ENCODE results near the gene SNRNP35.
A peak's percentile ranks its signal among the peaks of the same experiment; 100 is the strongest.
"Not testable (repeated sequence)": the region's sequence is repeated elsewhere in the genome, so short reads cannot be mapped to it uniquely, and the experiment has no call there.

The SNRNP35 gene, protein sequence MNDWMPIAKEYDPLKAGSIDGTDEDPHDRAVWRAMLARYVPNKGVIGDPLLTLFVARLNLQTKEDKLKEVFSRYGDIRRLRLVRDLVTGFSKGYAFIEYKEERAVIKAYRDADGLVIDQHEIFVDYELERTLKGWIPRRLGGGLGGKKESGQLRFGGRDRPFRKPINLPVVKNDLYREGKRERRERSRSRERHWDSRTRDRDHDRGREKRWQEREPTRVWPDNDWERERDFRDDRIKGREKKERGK

DNA sequence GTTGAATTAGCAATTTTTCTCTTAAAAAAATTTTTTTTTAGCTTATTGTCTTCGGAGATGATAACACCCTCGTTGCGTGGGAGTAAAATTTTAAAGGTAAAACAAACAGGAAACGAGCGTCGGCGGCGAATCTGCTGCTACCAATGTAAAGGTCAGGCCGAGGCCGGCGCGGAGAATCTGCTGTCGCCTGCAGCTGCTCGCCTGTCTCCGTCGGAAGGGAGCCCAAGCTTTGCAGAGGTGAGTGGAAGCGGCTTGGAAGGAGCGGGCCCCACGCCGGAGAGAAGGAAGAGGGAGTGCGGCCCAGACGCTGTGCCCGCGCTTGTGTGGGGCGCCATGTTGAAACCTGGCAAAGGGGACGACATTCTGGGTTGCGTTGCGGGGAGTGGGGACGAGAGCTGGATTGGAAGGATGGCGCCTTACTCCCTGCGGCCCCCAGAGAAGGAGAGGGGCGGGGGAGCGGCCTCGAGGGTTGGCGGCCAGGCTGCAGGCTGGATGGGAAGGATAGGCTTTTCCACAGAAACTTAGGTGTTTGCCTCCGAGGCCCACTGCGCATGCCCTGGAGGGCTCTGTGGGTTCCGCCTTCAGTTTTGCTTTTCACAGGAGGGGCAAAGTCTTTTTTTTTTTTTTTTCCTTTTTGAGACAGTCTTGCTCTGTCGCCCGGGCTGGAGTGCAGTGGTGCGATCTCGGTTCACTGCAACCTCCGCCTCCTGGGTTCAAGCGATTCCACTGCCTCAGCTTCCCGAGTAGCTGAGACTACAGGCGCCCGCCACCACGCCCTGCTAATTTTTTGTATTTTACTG is at the start of gene SNRNP35:
TSS of gene SNRNP35 (plus strand) at position 160 of the 800 bp plus-strand sequence. CDS start 7,402 bp downstream, outside the sequence.
- peak; percentile 89 for DNase-seq

DNA sequence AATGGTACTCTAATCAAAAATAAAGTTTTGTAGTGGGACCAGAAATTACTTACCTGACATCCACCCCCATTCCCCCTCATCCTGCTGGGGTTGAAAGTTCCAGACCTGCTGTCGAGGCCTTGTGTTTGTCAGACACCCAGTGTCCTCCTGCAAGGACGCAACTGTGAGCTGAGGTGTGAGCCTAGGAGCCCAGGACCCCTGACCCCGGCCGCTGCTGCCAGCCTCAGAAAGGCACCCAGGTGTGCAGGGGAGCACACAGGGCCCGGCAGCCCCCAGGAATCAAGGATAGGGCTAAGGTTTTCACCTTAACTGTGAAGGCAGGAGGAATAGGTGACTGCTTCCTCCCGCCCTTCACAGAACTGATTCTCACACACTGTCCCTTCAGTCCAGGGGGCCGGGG is 49.3 kb upstream of the SNRNP35 start:
- DNase-seq, result not testable (repeated sequence)

- not testable (repeated sequence) for DNase-seq
These were observed 48.5 kb upstream of the SNRNP35 start for GRCh38 chr12:123409284-123410040.

DNA sequence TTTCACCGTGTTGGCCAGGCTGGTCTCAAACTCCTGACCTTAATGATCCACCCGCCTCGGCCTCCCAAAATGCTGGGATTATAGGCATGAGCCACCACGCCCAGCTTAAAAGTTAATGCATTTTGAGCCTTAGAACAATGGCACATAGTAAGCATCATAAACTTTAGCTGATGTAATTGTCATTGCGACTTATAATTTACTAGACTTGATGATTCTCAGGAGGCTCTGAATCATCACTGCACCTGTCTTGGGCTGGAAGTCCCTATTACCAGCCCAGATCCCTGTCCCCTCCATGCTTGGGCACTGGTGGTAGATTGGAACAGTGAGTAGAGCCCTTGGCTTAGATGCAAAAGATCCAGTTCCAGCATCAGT is 47.9 kb upstream of the SNRNP35 start:
- DNase-seq, result no peak

DNA sequence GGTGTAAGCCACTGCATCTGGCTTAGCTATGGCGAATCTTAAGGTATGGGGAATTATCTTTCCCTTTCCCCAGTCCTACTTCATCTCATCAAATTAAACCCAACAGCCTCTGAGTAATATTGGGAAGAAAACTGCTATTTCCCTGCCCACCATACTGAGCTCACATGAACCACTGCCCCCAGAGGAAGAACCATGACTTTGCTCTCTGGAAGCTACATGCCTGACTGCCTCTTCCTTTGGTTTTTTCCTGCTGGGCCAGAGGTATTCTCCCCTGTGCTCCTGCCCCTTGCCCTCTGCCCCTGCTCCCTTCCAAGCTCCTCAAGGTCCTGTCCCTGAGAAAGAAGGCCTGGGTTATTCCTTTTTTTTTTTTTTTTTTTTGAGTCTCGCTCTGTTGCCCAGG is 36.6 kb upstream of the SNRNP35 start:
- no peak for DNase-seq

DNA sequence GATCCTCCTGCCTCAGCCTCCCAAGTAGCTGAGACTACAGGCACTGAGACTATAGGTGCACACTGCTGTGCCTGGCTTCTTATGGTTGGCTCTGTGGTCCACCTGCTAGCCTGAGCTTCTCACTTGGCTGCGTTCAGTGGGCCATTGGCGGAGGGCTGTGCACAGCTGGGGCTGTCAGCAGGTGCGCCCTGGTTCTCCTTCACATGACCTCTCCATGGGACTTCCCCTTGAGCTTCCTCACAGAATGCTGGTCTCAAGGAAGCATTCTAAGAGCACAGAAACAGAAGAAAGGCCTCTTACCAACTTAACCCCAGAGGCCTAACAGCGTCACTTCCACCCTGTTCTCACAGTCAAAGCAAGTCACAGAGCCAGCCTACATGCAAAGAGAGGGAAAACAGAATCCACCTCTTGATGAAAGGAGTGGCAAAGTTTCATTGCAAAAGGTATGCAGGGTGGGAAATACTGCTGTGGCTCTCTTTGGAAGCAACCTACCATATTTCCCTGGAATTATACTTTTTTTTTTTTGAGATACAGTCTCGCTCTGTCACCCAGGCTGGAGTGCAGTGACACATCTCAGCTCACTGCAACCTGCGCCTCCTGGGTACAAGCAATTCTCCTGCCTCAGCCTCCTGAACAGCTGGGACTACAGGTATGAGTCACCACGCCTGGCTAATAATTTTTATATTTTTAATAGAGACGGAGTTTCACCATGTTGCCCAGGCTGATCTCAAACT is 30.7 kb upstream of the SNRNP35 start:
- peak; percentile 75 for DNase-seq

DNA sequence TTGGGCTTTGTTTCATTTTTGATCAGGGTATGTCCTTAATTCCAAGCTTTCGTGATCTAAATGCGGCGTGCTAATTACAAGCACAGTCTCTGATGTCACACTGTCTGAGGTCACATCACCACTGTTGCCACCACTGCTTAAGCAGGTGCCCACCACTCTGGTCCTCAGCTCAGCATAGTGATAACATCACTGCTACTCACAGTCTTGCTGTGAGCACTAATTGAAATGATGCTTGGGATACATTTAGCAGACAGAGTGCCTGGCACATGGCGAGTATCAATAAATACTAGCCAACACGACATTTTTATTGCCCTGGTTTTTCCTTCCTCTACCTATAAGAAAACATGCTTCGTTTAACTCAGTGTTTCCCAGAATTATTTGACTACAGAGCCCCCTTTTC is 29.3 kb upstream of the SNRNP35 start:
- no peak for DNase-seq

- not testable (repeated sequence) for DNase-seq
These were observed 28.8 kb upstream of the SNRNP35 start for GRCh38 chr12:123429101-123429500.

- DNase-seq, result peak; percentile 58
These were observed 25.8 kb upstream of the SNRNP35 start for GRCh38 chr12:123431951-123432817.

DNA sequence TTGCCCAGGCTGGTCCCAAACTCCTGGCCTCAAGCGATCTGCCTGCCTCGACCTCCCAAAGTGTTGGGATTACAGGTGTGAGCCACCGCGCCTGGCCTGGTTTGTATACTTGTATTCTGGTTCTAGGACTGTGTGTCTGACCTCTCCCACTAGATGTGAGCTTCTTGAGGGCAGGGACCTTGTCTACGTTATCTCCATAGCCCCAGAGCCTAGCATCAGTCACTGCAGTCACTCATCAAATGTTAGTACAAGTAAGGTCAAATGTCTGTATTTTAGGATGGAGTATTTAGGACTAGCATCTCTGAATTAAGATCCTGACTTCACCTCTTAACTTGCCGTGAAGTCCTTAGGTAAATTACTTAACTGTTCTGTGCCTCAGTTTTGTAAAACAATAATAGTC is 24.3 kb upstream of the SNRNP35 start:
- DNase-seq, result no peak

DNA sequence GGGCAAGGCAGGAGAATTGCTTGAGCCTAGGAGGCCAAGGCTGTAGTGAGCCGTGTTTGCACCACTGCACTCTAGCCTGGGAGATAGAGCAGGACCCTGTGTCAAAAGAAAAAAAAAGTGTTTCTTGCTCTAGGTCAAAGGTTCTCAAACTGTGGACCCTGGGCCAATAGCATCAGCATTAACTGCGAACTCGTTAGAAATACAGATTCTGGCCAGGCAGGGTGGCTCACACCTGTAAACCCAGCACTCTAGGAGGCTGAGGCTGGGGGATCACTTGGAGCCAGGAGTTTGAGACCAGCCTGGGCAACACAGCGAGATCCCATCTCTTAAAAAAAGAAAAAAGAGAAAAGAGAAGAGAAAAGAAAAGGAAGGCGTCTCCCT is 22.3 kb upstream of the SNRNP35 start:
- DNase-seq, result no peak

DNA sequence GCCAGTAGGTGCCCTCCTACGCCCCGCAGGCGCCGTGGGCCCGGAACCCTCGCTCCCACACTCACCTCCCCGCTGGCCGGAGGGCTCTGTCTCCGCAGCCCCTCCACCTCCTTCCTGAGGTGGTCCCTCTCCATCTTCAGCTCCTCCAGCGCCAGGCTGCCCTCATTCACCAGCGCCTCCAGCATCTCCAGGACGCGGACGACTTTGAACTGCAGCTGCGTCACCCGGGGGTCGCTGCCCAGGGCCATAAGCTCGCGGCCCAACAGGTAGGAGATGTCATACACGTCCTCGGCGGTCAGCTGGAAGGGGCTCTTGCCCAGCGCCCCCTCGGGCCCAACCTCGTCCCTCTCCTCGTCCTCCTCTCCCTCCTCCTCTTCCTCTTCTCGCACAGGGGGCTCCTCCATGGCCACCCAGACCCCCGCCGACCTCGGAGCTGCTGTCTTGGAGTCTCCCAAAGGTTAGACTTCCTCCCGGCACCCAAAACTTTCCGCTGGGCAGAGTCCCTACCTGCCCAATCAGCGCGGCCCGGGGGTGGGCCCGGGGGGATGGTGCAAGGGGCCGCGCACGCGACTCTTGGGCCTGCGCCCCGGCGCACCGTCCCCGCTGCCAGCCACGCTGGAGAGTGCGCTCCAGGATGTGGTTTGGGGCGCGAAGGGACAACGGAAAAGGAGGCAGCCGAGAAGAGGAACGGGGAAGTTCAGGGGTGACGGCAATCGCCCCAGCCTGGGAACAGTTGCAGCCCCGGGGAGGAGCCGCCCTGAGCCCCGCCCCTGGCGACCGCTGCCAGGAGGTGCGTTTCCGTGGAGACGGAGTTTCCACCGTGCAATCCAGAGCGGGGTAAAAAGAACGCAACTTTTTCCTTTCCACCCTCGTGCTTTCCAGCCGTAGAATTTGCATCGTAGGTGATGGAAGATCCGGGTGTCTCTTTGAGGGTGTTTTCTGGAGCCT is 21.6 kb upstream of the SNRNP35 start, which contains the start of gene RILPL2:
TSS of gene RILPL2 (minus strand) at position 668 of the 948 bp plus-strand sequence. CDS start at position 404, 264 bp downstream.
- peak; percentile 94 for DNase-seq

DNA sequence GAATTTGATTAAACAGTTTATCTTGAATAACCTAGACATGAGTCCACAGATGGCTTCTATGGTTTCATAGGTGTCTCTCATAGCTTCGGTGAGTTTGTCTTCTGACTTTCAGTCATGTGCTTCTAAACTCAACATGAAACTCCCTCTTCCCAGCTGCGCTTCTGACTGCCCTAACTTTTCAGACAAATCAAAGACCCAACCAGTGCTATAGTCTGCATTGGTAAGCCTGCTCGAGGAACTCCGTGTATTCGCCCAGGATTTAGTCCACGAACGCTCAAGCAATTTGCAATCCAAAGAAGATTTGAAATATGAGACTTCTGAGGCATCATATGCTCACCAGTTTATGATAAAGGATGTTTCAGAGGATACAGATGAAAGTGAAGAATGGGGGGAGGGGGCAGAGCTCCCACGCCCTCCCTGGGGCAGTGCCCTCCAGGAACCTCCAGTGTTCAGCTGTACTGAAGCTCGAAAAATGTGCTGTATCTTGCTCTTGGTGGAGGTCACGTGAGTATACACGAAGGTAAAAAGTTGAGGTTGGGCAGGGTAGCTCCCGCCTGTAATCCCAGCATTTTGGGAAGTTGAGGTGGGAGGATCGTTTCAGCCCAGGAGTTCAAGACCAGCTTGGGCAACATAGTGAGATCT is 16.3 kb upstream of the SNRNP35 start:
- no peak for DNase-seq

DNA sequence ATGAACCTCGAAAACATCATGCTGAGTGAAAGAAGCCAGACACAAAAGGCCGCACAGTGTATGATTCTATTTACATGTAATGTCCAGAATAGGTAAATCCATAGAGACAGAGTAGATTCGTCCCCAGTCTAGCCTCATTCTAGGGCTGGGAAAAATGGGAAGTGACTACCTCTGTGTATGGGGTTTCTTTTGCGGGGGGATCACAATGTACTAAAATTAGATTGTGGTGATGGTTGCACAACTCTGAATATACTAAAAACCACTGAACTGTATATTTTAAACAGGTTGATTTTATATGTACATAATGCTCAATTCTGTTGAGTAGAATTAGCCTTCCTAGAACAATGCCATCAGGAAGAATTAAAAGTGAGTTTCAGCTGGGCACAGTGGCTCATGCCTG is 15.2 kb upstream of the SNRNP35 start:
- no peak for DNase-seq

DNA sequence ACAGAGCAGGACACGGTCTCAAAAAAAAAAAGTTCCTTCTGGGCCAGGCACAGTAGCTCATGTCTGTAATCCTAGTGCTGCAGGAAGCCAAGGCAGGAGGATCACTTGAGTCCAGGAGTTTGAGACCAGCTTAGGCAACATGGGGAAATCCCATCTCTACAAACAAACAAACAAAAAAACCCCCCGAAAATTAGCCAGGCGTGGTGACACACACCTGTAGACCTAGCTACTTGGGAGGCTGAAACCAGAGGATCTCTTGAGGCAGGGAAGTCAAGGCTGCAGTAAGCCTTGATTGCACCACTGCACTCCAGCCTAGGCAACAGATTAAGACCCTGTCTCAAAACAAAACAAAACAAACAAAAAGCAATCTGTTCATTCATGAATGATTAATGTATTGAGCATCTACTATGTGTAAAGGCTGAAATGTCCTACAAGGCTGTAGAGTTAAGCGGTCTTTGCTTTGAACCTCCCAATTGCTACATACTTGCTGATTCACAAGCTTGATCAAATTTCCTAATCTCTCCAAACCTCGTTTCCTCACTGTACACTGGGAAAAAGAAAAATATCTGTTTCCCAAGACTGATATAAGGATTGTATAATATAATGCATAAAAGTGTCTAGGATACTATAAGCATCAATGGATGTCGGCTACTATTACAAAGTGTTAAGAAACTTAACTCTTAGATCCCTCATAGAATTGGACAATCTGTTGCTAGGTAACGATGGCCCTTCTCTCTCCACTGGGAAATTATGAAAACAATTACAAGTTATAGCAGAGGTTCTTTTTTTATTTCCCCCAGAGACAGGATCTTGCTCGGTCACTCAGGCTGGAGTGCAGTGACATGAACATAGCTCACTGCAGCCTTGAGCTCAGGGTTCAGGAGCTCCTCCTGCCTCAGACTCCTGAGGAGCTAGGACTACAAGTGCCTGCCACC is 13.6 kb upstream of the SNRNP35 start:
- no peak for DNase-seq

GRCh38 chr12:123445388-123446332 is 12.3 kb upstream of the SNRNP35 start:
- no peak for DNase-seq

- DNase-seq, result no peak
These were observed 11.6 kb upstream of the SNRNP35 start for GRCh38 chr12:123446333-123446713.

- DNase-seq, result no peak
These were observed 8.6 kb upstream of the SNRNP35 start for GRCh38 chr12:123449249-123449733.

Measured in CD4-positive, alpha-beta T cell treated with Interleukin-10 for 1 hour (primary cell).